Endometrial microvascular endothelial cells (primary cell): Measurements from ENCODE around the gene HSD17B14. TPM values are rescaled to one million over a fixed set of nuclear protein-coding genes. Genes with fewer than 3 reads are reported as not detected.
"Not testable (repeated sequence)": the region's sequence is repeated elsewhere in the genome, so short reads cannot be mapped to it uniquely, and the experiment has no call there.

Experiments
- in situ Hi-C: cut with HindIII; loops from 2 replicates; pipeline ENCODE4 v1.10.0; 2017; ENCODE audit warnings: low sequenced_read_pairs, low pct_unique_long_range_greater_than_20kb; ENCODE audit errors: inconsistent ontology term
- total RNA-seq: library from RNA; depleted of rRNA; stranded (reverse); fragments of >200 nt; gene quantifications from one replicate; pipeline ENCODE4 v1.2.3, GENCODE V29; 2015; ENCODE audit errors: inconsistent ontology term

Gene HSD17B14
- total RNA-seq, 1 donor from 2014 or later = 4.5 TPM

DNA sequence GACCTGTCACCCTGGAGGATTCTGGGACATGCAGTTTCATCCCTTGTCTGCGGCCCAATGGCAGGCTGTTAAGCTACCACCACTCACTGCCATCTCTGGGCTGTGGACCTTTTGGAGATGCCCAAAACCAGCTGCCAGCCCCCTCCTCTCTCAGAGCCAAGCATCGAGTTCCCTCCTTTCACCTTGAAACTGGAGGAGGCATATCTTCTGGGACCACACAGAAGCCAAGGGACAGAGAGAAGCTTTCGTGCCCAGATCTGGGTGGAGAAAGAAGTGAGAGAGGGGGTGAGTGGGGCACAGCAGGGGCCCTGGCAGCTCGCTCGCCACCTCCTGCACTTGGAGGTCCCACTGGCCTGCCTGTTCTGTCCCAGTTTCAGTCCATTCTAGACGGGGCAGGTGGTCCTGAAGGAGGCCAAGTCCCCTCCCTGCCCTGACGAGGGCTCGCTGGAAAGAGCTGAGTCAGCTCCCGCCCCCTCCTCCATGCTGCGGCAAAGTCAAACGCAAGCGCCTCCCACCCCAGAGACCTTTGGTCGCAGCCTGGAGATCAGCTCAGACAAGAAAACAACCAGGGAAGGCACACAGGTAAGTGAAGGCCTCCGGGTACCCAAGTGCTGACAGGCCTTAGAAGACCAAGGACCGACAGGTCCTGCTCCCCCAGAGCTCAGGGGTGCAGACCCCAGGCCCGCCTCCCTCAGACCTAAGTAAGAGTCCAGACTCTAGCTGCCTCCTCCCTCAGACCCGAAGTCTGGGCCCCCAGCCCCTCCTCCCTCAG lies 29.3 kb downstream of the HSD17B14 start:
- in situ Hi-C loops = no loop called here

DNA sequence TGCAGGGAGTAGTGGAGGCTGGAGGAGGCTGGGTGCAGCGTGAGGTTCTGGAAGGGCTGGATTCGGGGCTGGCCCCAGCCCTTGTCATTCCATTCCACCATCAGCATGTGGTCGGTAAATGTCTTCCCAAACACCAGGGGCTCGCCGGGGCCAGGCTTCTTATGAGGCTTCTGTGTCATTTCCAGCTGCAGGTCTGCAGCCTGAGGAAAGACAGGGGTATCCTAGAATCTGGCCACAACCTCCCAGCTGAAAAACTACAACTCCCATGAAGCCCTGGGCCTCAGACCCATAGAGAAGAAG lies 29.8 kb downstream of the HSD17B14 start:
- in situ Hi-C loops = no loop called here

DNA sequence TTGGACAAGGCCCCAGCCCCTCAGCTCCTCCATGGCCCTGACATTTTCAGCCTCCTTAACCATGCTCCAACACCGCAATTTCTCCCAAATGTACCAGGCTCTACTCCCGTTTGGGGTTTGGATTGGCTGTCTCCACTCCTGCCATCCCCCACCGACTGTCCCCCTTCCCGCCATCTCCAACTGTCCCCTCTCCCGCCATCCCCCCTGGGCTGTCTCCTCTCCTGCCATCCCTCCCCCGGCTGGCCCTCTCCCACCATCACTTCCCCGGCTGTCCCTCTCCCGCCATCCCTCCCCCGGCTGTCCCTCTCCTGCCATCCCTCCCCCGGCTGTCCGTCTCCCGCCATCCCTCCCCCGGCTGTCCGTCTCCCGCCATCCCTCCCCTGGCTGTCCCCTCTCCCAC lies 30.8 kb downstream of the HSD17B14 start:
- in situ Hi-C loops = no loop called here

DNA sequence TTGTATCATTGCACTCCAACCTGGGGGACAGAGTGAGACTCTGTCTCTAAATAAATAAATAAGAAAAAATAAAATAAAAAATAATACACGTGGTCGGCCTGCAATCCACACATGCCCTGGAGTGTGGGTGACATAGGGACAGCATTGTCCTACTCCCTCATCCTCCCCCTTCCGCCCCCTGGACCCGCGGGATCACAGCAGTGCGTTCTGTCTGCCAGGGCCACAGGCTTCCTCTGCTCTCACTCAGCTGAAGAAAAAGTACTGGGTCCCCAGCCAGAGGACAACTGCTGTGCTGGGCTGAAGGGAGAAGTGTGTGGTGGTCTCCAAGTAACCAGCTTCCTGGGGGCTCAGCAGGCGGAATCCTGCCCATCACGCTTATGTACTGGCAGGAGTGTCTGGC lies 31.8 kb downstream of the HSD17B14 start:
- in situ Hi-C loops = no loop called here

DNA sequence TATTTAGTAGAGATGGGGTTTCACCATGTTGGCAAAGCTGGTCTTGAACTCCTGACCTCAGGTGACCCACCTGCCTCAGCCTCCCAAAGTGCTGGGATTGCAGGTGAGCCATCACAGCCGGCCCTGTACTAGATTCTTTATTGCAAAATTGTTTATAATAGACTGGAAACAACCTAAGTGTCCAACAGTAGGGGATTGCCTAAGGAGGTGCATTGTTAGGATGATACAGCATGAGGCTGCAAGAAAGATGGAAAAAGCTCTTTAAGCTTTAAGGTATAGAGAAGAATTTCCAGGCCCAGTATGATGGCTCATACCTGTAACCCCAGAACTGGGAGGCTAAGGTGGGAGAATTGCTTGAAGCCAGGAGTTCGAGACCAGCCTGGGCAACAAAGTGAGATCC lies 33.7 kb downstream of the HSD17B14 start:
- in situ Hi-C loops = no loop called here

DNA sequence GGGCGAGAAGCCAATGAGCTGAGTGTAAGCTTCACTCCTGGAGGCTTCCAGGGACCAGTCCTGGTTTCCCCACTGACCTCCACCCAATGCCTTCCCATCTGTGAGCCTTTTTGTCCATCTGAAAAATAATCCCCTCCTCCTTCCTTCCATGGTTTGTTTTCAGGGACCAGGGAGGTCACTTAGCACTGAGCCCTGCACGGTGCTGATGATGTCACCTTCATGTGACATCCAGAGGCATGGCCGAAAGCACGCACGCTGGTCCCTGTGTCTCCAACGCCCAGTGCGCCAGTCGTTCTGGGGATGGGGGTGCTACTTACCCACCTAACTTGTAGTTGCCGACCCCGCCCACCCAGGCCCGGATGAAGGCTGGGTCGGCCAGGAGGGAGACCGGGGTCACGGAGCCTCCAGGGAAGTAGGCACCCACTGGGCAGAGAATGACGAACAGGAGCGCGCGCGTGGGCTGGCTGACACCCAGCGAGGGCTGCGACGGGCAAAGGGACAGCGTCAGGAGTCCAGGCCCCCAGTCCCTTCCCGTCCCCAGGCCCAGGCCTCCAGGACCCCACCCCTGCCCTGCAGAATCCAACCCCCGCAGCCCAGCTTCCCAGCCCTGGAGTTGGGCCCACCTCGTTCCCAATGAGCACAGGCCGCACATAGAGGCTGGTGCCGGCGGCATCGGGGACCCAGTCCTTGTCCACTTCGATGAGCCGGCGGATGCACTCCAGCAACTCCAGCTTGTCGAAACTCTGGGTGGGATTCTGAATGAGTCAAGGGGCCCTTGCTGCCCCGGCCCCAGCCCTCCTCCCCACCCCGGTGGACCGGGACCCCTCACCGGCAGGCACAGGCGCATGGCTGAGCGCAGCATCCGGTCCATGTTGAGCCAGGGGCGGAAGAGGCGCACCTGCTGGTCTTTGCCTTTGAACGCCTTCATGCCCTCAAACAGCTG lies 36.7 kb downstream of the HSD17B14 start:
- in situ Hi-C loops = loop anchor here (10.0 kb wide), 2 partner anchors 45 to 195 kb away; partner anchors contain the start of genes GYS1 and RUVBL2

DNA sequence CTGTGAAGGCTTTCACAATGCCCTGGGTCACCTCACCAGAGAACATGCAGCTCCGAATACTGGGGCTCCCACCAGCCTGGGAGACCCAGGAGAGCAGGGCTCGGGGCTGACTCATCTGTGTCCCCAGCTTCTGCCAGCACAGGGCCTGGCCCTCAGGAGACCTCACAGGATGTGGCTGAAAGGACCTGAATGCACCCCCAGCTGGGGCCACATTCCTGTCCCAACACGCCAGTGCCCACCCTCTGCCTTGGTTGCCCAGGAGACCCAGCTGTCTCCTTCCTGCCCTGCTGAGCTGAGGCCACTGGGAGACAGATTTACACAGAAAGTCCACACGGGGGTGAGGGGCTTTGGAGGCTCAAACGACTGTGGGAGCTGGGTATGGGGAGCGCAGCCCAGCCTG lies 37.4 kb downstream of the HSD17B14 start:
- in situ Hi-C loops = loop anchor here (10.0 kb wide), 2 partner anchors 46 to 196 kb away; partner anchors contain the start of genes GYS1 and RUVBL2

DNA sequence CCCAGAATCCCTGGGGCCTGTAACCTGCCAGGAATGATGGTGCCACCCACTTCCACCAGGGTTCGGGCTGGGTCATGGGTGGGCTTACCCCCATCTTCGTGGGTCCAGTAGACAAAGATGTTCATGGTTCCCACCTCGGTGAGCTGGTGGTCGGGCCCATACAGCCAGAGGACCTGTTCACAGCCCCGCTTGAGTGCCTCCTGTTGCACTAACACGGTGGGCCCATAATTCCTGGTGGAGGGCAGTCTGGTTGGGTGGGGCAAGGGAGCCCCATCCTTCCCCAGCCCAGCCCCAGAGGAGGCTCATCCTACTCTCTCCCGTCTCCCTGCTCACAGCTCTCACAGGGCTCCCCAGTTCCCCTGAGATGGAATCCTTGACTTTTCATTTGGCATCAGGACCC lies 39.2 kb downstream of the HSD17B14 start:
- in situ Hi-C loops = loop anchor here (10.0 kb wide), 2 partner anchors 48 to 198 kb away; partner anchors contain the start of genes GYS1 and RUVBL2

DNA sequence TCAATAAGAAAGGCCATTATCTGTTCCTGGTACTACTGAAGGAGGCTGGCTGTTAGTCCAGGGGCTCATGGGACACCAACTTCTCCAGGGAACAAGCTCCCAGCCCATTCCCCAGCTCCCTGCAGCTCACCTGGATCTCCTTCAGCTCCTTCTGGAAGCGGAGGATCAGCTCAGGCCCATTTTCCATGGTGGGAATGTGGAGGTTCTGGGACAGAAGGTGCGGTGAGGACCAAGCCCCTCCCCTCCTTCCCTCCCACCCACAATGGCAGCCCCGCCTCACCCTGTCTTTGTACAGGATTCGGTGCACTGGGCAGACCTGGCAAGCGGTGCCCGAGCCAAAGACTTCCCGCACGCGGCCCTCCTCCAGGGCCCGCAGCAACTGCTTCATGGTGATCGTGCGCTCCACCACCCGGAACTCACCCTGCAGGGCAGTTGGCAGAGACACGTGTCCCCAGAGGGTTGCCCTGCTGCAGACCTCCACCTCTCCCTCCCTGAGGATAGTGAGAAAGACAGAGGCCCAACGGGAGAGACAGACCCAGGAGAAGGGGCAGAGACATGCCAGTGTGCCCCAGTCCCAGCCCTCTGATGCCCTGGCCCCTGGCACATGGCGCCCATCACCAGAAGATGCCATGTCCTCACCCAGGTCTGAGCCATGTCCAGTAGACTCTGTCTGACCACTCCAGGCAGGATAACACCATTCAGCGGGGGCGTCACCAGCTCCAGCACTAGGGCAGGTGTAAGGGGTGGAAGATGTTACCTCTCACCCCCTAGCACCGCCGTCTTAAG lies 39.8 kb downstream of the HSD17B14 start:
- in situ Hi-C loops = loop anchor here (10.0 kb wide), 2 partner anchors 48 to 198 kb away; partner anchors contain the start of genes GYS1 and RUVBL2

DNA sequence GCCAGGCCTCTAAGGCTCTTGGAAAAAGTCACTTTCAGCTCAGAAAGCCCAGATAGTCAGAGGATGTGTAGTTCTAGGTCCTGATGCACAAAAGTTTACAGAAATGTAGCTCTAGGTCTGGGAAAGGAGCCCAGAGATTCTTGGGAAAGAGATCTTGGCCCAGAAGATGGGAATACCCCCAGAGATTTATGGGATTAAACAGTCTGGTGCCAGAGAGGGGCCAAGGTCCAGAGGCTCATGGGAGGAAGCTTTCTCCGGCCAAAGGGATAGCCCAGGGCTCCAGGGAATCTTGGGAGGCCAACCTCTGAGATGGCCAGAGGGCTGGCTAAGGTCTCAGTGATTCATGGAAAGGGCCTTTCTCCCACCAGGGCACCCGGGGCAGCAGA lies 40.6 kb downstream of the HSD17B14 start:
- in situ Hi-C loops = loop anchor here (10.0 kb wide), 2 partner anchors 49 to 199 kb away; partner anchors contain the start of genes GYS1 and RUVBL2

DNA sequence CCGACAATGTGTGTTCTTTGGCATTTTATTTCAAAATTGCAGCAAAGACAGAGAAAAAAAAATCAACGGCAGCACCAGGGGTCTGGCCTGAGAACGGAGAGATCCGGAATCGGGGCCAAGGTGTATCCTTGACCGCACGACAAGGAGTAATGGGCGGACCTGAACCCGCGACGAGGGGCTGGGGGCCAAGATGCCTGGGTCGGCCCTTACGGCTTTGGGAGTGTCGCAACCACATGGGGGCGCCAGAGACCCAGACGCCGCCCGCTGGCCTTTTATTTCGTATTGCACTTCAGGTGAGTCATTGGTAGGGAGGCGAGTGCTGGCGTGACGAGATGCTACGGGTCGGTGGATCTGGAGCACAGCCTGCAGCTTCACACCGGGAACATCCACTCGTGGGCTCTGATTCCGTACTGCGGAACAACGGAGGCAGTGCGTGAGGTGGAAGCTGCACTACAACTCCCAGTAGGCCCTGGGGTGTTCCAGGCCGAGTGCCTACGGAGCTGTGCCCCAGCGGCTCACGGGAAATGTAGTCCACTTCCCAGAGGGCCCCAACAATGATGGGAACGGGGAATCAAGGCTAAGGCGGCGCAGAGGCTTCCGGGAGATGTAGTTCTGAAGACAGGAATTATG lies 41.1 kb downstream of the HSD17B14 start:
- in situ Hi-C loops = loop anchor here (10.0 kb wide), 2 partner anchors 50 to 200 kb away; partner anchors contain the start of genes GYS1 and RUVBL2

DNA sequence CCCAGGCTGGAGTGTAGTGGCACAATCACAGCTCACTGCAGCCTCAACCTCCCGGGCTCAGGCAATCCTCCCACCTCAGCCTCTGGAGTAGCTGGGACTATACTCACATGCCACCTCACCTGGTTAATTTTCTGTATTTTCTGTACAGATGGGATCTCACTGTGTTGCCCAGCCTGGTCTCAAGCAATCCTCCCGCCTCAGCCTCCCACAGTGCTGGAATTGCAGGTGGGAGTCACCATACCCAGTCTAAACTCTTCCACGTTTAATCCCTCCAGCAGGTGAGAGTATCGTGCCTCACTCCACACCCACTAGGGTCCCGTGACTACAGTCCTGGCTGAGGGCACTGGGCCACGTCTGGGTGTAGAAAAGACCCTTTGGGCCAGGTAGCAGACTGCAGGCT lies 42.0 kb downstream of the HSD17B14 start:
- in situ Hi-C loops = loop anchor here (10.0 kb wide), 2 partner anchors 51 to 201 kb away; partner anchors contain the start of genes GYS1 and RUVBL2

DNA sequence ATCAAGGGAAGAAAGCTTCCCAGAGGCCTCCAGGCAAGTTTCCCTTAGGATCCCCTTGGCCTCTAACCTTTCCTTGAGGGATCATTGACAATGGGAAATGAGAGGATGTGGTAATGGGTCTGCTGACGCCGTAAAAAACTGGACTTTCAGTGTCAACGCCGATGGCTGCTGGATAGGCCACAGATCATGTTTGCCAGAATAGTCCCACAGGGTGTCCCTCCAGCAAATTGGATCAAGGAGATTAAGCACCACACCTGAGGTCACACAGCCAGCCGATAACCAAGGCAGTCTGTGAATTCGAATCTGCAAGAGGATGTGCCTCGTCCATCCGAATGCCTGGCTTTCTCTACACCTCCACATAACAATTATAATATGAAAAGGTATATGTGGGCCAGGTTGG lies 43.0 kb downstream of the HSD17B14 start:
- in situ Hi-C loops = loop anchor here (10.0 kb wide), 2 partner anchors 52 to 202 kb away; partner anchors contain the start of genes GYS1 and RUVBL2

DNA sequence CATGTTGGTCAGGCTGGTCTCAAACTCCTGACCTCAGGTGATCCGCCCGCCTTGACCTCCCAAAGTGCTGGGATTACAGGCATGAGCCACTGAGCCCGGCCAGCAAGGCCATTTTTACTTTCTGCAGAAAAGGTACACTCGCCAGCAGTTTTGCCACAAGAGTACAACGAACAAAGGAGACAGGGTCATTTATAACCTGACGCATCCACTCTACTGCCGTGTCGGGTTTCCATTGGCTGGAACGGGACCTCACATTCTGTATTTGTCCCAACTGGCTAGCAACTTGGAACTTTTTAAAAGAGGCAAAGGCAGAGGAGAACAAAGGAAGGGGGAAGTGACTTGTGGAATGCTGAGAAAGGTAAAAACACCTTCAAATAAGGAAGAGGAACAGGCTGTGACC lies 49.0 kb downstream of the HSD17B14 start:
- in situ Hi-C loops = not testable (repeated sequence)

DNA sequence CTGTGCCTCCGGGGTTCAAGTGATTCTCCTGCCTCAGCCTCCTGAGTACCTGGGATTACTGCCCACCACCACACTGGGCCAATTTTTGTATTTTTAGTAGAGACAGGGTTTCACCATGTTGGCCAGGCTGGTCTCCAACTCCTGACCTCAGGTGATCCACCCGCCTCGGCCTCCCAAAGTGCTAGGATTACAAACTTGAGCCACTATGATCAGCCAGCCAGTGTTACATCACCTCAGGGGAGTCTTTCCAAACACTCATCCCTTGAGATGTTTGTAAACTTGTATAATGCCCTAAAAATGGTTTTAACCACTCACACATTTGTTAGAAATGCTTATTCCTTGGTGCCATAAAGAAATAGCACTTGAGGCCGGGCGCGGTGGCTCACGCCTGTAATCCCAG lies 49.9 kb downstream of the HSD17B14 start:
- in situ Hi-C loops = not testable (repeated sequence)

DNA sequence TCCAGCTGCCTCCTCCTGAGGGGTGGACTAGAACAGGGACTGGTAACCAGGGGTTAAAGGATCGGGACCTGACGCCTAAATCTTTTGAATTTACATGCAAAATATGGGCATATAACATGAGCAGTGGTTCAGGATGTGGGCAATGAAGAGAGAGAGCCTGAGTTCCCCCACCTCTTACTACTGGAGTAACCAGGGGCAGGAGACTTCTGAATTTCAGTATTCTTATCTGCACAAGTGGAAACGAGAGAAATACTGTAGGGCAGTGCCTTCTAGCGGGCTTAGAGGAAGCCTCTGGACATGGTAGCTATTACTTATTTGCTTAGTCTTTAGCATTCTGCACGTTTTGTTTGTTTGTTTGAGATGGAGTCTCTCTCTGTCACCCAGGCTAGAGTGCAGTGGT lies 51.8 kb downstream of the HSD17B14 start:
- in situ Hi-C loops = no loop called here

DNA sequence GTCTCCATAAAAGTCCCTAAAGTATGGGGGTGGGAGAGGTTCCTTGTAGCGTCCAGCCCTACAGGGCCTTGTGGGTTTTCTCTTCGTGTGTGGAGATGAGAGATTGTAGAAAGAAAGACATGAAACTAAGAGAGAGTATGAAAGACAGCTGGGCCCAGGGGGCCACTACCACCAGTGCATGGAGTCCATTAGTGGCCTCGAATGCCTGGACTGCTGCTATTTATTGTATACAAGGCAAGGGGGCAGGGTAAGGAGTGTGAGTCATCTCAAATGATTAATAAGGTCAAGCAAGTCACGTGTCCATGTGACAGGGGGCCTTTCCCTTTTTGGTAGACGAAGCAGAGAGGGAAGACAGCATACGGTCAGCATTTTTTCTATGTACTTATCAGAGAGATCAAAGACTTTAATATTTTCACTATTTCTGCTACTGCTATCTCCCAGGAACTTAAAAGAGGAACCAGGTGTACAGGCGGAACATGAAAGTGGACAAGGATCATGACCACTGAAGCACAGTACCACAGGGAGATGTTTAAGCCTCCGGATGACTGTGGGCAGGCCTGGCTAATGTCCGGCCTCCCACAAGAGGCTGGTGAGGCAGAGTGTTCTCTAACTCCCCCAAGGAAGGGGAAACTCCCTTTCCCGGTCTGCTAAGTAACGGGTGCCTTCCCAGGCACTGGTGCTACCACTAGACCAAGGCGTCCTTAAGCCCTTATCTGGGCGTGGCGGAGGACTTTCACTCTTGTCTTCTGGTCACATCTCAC lies 55.5 kb downstream of the HSD17B14 start:
- in situ Hi-C loops = no loop called here

DNA sequence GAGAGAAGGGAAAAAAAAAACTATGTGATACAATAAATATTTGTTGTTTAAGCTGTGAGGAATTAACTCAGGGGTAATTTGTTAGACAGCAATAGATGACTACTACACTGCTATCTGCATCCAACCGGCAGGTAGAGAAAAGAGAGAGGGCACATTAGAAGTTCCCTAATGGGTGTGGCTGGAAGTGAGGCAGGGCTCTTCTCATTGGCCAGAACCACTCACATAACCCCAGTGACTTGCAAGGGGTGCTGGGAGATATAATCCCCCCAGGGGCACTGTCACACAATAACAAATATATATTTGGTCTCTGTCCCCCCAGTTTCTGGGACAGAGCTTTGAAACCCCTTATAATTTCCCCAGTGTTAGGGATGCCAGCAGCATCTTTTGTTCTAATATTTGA lies 56.7 kb downstream of the HSD17B14 start:
- in situ Hi-C loops = no loop called here
